ENCODE data around the gene TTC34.
"Not testable (repeated sequence)": the region's sequence is repeated elsewhere in the genome, so short reads cannot be mapped to it uniquely, and the experiment has no call there.

The TTC34 gene

GRCh38 chr1:2798958-2799357 is 2.5 kb downstream of the TTC34 start:
- not testable (repeated sequence) for DNase-seq (ENCODE audit: low read depth)

GRCh38 chr1:2797741-2798016 is 3.8 kb downstream of the TTC34 start:
- DNase-seq (ENCODE audit: low read depth): no peak

GRCh38 chr1:2796890-2797740 is 4.4 kb downstream of the TTC34 start:
- DNase-seq (ENCODE audit: low read depth): no peak

GRCh38 chr1:2795926-2796325 is 5.6 kb downstream of the TTC34 start:
- DNase-seq (ENCODE audit: low read depth): no peak

GRCh38 chr1:2791027-2791760 is 10.3 kb downstream of the TTC34 start:
- no peak for DNase-seq (ENCODE audit: low read depth)

GRCh38 chr1:2789986-2790581 is 11.4 kb downstream of the TTC34 start:
- DNase-seq (ENCODE audit: low read depth): no peak

- DNase-seq (ENCODE audit: low read depth): no peak
Measured at GRCh38 chr1:2789164-2789985, 12.1 kb downstream of the TTC34 start.

- no peak for DNase-seq (ENCODE audit: low read depth)
Measured at GRCh38 chr1:2788506-2789163, 12.9 kb downstream of the TTC34 start.

- DNase-seq (ENCODE audit: low read depth): no peak
Measured at GRCh38 chr1:2787163-2787911, 14.2 kb downstream of the TTC34 start.

GRCh38 chr1:2786329-2787162 is 14.9 kb downstream of the TTC34 start:
- peak; percentile 61 for DNase-seq (ENCODE audit: low read depth)

GRCh38 chr1:2785631-2786328 is 15.7 kb downstream of the TTC34 start:
- no peak for DNase-seq (ENCODE audit: low read depth)

- DNase-seq (ENCODE audit: low read depth): no peak
Measured at GRCh38 chr1:2784854-2785630, 16.5 kb downstream of the TTC34 start.

- no peak for DNase-seq (ENCODE audit: low read depth)
Measured at GRCh38 chr1:2783435-2784397, 17.8 kb downstream of the TTC34 start.

- DNase-seq (ENCODE audit: low read depth): no peak
Measured at GRCh38 chr1:2783069-2783434, 18.4 kb downstream of the TTC34 start.

GRCh38 chr1:2781627-2782026 is 19.9 kb downstream of the TTC34 start:
- DNase-seq (ENCODE audit: low read depth): no peak

- no peak for DNase-seq (ENCODE audit: low read depth)
Measured at GRCh38 chr1:2778220-2778592, 23.3 kb downstream of the TTC34 start.

GRCh38 chr1:2777424-2778219 is 23.9 kb downstream of the TTC34 start:
- no peak for DNase-seq (ENCODE audit: low read depth)

Measured in stimulated activated CD8-positive, alpha-beta memory T cell treated with anti-CD3 and anti-CD28 coated beads, Interleukin-15, amount 100 ng/mL, for 24 hours (primary cell).